Measurements from ENCODE around the gene CDC42. TPM values are rescaled to one million over a fixed set of nuclear protein-coding genes. Genes with fewer than 3 reads are reported as not detected.

The CDC42 gene
- total and polyA plus RNA-seq, 9 of the 15 experiments (the other 6 are each of a cell fraction or from before 2014, with no cell fraction given) = 186 to 398 (median 325) TPM

DNA sequence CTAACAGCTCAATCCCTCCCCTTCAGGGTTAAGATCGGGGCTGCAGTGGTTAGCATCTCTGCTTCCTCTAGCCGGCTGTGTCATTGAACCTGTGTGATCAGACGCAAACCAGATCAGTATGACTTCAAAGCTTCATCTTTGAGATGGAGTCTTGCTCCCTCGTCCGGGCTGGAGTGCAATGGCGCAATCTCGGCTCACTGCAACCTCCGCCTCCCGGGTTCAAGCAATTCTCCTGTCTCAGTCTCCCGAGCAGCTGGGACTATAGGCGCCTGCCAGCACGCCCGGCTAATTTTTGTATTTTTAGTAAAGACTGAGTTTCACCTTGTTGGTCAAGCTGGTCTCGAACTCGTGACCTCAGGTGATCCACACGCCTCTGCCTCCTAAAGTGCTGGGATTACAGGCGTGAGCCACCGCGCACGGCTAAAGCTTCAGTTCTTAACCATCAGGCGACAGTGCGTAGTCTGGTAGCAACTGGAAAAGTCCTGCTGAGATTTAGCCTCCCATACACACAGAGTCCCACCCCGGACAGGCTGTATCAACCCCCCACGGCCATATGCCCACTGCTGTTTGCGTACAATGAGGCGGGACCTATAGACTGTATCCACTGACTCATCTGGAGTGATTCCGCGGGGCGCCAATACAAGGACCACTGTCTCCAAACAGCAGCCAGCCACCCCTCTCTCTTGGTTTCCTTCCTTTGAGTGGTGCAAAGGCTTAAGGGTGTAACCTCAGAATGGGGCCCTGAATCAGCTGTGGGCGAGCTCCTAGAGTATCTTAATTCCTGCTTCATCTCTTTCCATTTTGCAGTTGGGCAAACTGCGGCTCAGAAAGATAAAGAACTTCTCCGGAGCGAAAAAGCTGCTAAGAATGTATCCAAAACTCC is 27.8 kb upstream of the CDC42 start (continued):
- TF ChIP-seq HDAC2 (IDR thresholded peaks at IDR 0.05) = no peak; the same call in 1 of the 2 replicates
- TF ChIP-seq, protein P1, sequence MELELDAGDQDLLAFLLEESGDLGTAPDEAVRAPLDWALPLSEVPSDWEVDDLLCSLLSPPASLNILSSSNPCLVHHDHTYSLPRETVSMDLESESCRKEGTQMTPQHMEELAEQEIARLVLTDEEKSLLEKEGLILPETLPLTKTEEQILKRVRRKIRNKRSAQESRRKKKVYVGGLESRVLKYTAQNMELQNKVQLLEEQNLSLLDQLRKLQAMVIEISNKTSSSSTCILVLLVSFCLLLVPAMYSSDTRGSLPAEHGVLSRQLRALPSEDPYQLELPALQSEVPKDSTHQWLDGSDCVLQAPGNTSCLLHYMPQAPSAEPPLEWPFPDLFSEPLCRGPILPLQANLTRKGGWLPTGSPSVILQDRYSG (tag; conservative IDR thresholded peaks at IDR 0.05; ENCODE audit: low read depth) = 0 out of 2 replicates have a peak, but pooled peaks have one; percentile 42
- no peak for TF ChIP-seq BRCA1 (IDR thresholded peaks at IDR 0.05)
- TF ChIP-seq BRCA1 (CRISPR knock-in tag; IDR thresholded peaks at IDR 0.05) = no peak
- TF ChIP-seq, protein P2, sequence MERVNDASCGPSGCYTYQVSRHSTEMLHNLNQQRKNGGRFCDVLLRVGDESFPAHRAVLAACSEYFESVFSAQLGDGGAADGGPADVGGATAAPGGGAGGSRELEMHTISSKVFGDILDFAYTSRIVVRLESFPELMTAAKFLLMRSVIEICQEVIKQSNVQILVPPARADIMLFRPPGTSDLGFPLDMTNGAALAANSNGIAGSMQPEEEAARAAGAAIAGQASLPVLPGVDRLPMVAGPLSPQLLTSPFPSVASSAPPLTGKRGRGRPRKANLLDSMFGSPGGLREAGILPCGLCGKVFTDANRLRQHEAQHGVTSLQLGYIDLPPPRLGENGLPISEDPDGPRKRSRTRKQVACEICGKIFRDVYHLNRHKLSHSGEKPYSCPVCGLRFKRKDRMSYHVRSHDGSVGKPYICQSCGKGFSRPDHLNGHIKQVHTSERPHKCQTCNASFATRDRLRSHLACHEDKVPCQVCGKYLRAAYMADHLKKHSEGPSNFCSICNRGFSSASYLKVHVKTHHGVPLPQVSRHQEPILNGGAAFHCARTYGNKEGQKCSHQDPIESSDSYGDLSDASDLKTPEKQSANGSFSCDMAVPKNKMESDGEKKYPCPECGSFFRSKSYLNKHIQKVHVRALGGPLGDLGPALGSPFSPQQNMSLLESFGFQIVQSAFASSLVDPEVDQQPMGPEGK (CRISPR knock-in tag; IDR thresholded peaks at IDR 0.05; ENCODE audit: borderline replicate concordance) = no peak
- peak; percentile 65; the same call in 1 of the 2 replicates for TF ChIP-seq LEF1 (IDR thresholded peaks at IDR 0.05)
- no peak for TF ChIP-seq TFAM (CRISPR knock-in tag; conservative IDR thresholded peaks at IDR 0.05)
- 0 out of 2 replicates have a peak, but pooled peaks have one; percentile 14 for TF ChIP-seq CC2D1A (IDR thresholded peaks at IDR 0.05)
- TF ChIP-seq FOXP1 (CRISPR knock-in tag; IDR thresholded peaks at IDR 0.05) = peak; percentile 69; the same call in 1 of the 2 replicates
- TF ChIP-seq, protein P3, sequence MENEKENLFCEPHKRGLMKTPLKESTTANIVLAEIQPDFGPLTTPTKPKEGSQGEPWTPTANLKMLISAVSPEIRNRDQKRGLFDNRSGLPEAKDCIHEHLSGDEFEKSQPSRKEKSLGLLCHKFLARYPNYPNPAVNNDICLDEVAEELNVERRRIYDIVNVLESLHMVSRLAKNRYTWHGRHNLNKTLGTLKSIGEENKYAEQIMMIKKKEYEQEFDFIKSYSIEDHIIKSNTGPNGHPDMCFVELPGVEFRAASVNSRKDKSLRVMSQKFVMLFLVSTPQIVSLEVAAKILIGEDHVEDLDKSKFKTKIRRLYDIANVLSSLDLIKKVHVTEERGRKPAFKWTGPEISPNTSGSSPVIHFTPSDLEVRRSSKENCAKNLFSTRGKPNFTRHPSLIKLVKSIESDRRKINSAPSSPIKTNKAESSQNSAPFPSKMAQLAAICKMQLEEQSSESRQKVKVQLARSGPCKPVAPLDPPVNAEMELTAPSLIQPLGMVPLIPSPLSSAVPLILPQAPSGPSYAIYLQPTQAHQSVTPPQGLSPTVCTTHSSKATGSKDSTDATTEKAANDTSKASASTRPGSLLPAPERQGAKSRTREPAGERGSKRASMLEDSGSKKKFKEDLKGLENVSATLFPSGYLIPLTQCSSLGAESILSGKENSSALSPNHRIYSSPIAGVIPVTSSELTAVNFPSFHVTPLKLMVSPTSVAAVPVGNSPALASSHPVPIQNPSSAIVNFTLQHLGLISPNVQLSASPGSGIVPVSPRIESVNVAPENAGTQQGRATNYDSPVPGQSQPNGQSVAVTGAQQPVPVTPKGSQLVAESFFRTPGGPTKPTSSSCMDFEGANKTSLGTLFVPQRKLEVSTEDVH (IDR thresholded peaks at IDR 0.05; ENCODE audit: low read depth, partially characterized antibody) = no peak
- TF ChIP-seq PML (IDR thresholded peaks at IDR 0.05; ENCODE audit: low read length) = no peak
- TF ChIP-seq KHSRP (IDR thresholded peaks at IDR 0.05) = no peak
- 0 out of 2 replicates have a peak, but pooled peaks have one; percentile 40 for TF ChIP-seq ZBTB1 (CRISPR knock-in tag; IDR thresholded peaks at IDR 0.05; ENCODE audit: borderline replicate concordance, low read depth)
- TF ChIP-seq SAP30 (IDR thresholded peaks at IDR 0.05; ENCODE audit: borderline replicate concordance, insufficient read depth, low read depth, low read length, poor library complexity, severe bottlenecking) = peak; percentile 32
- TF ChIP-seq KLF13 (tag; IDR thresholded peaks at IDR 0.05; ENCODE audit: borderline replicate concordance, low read depth) = no peak
- no peak for TF ChIP-seq U2AF2 (optimal IDR thresholded peaks at IDR 0.05; ENCODE audit: low read depth, low read length)
